ENCODE results near the gene ATP10D. TPM values are rescaled to one million over a fixed set of nuclear protein-coding genes. Genes with fewer than 3 reads are reported as not detected.
"Not testable (repeated sequence)": the region's sequence is repeated elsewhere in the genome, so short reads cannot be mapped to it uniquely, and the experiment has no call there.

The ATP10D gene
- total and polyA plus RNA-seq, 4 donors, result 9.3 to 57.4 (median 41.3) TPM

DNA sequence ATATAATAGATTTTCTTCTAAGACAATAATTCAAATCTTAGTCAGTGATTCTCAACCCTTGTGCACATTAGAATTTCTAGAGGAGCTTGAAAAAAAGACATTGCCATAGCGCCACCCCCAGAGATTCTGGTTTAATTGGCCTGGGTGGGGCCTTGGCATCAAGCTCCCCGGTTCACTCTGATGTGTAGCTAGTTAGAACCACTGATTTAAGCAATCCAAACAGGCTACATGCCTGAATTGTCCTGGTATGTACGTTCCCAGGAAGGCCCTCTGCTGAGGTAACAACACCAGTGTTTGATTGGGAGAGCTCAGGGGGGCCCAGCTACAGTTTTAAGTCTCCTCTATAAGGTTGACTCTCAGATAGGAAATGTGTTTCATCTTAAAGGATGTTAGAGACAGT, 1.3 kb upstream of the ATP10D start:
- H3K4me1 ChIP-seq (ENCODE audit: control insufficient read depth in 1 of 2, insufficient read depth in 2 of 2, low read length in 2 of 2), result peaks cover 0 to 1% of the 10 kb centered on the region in 2 donors
- peak overlapping the region in 1 of 2 donors; percentile 16 for H3K27ac ChIP-seq (ENCODE audit: low read depth in 1 of 2, low read length in 2 of 2)
- intact Hi-C loops (cut with DNase I), result no loop called here
- no peak for DNase-seq
- 71 to 79% methylated on average over 3 of the region's 3 CpGs for WGBS, 2 donors
- H3K36me3 ChIP-seq (ENCODE audit: control insufficient read depth in 1 of 2, insufficient read depth in 2 of 2, low read length in 1 of 2), result no peaks in the 10 kb centered on the region
- H3K9me3 ChIP-seq (ENCODE audit: control insufficient read depth, low read length), result no peaks in the 10 kb centered on the region
- no peaks in the 10 kb centered on the region for H3K27me3 ChIP-seq (ENCODE audit: control insufficient read depth in 1 of 2, insufficient read depth in 2 of 2, low read length in 1 of 2)
- H3K4me3 ChIP-seq (ENCODE audit: low read length in 2 of 2), result no peak overlapping the region
- no peak for ATAC-seq (ENCODE audit: low FRiP score)

DNA sequence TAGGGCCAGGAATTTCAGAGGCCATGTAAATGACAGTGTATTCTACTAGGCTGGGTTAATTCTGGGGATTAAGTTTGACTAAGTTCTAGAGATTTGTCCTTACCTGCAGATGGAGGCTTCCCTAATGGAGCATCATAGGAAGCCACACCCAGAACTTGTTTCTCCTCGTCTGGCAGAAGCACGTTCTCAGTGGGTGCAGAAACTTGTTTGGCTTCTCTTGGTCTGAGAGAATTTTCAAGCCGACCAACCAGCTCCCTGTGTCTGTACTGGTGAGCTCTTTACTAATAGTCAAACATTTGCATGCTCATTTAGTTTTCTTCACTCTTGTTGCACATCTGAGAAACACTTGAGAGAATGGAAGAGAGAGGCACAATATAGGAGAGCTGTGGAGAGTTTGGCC, 907 bp upstream of the ATP10D start:
- peaks cover 0 to 3% of the 10 kb centered on the region in 2 donors for H3K4me1 ChIP-seq (ENCODE audit: control insufficient read depth in 1 of 2, insufficient read depth in 2 of 2, low read length in 2 of 2)
- no peaks in the 10 kb centered on the region for H3K27me3 ChIP-seq (ENCODE audit: control insufficient read depth in 1 of 2, insufficient read depth in 2 of 2, low read length in 1 of 2)
- WGBS, 2 donors, result 55 to 62% methylated on average over 3 of the region's 3 CpGs
- ATAC-seq (ENCODE audit: low FRiP score) (no peak), DNase-seq (no peak)
- intact Hi-C loops (cut with DNase I), result no loop called here
- no peaks in the 10 kb centered on the region for H3K36me3 ChIP-seq (ENCODE audit: control insufficient read depth in 1 of 2, insufficient read depth in 2 of 2, low read length in 1 of 2)
- H3K4me3 ChIP-seq (ENCODE audit: low read length in 2 of 2), result no peak overlapping the region
- no peaks in the 10 kb centered on the region for H3K9me3 ChIP-seq (ENCODE audit: control insufficient read depth, low read length)
- H3K27ac ChIP-seq (ENCODE audit: low read depth in 1 of 2, low read length in 2 of 2), result peak overlapping the region in 1 of 2 donors; percentile 16

DNA sequence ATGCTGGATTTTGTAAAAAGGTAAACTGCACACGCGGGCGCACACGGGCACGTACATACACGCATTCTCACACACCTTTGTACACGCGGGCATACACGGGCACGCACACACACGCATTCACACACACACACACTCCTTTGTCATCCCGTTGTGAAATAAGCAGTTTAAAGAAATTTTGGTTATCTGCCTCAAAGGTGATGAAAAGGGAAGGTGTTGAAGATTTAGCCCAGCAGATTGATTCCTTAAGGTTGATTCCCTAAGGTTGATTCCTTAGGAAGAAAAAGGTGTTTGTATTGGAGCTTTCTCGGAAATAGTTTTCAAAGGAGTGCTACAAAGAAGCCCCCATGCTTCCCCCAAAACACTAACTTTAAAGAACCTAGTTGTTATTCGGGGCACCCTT, 693 bp downstream of the ATP10D start:
- H3K4me1 ChIP-seq (ENCODE audit: control insufficient read depth in 1 of 2, insufficient read depth in 2 of 2, low read length in 2 of 2), result peaks cover 0 to 3% of the 10 kb centered on the region in 2 donors
- no peaks in the 10 kb centered on the region for H3K9me3 ChIP-seq (ENCODE audit: control insufficient read depth, low read length)
- WGBS, 2 donors, result 0 to 1% methylated on average over 14 of the region's 14 CpGs
- no peak for DNase-seq
- no peak for ATAC-seq (ENCODE audit: low FRiP score)
- no peaks in the 10 kb centered on the region for H3K27me3 ChIP-seq (ENCODE audit: control insufficient read depth in 1 of 2, insufficient read depth in 2 of 2, low read length in 1 of 2)
- H3K27ac ChIP-seq (ENCODE audit: low read depth in 1 of 2, low read length in 2 of 2), result peak overlapping the region; percentile 75 to 82
- intact Hi-C loops (cut with DNase I), result loop anchor here (5.0 kb wide), 2 partner anchors 42 to 77 kb away; no protein-coding TSS in a partner anchor
- H3K4me3 ChIP-seq (ENCODE audit: low read length in 2 of 2), result peak overlapping the region; percentile 99 to 100
- no peaks in the 10 kb centered on the region for H3K36me3 ChIP-seq (ENCODE audit: control insufficient read depth in 1 of 2, insufficient read depth in 2 of 2, low read length in 1 of 2)

DNA sequence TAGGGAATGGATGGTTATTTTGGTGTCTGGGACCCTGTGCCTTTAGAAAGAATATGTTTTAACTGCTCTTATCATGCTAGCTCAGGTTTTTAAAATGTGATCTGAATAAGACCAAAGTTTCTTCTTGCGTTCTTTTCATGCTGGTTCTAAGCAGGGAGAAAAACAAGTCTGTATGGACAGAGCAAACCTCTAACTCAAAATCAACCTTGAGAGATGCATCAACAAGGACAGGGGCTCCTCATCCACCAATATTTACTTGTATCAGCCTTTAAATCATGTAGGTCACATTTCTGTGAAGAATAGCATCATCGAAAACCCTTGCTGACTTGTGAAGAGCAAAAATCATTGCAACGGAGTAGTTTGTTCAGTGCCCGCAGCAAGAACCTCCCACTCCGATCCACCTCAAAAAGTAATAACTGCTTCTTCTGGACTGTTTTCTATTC, 1.2 kb downstream of the ATP10D start:
- Histone ChIP-seq H3K27ac (ENCODE audit: low read depth in 1 of 2, low read length in 2 of 2) (peak overlapping the region; percentile 75 to 82), H3K36me3 (ENCODE audit: control insufficient read depth in 1 of 2, insufficient read depth in 2 of 2, low read length in 1 of 2) (no peaks in the 10 kb centered on the region), H3K27me3 (ENCODE audit: control insufficient read depth in 1 of 2, insufficient read depth in 2 of 2, low read length in 1 of 2) (no peaks in the 10 kb centered on the region), H3K9me3 (ENCODE audit: control insufficient read depth, low read length) (no peaks in the 10 kb centered on the region), H3K4me3 (ENCODE audit: low read length in 2 of 2) (peak overlapping the region; percentile 99 to 100), H3K4me1 (ENCODE audit: control insufficient read depth in 1 of 2, insufficient read depth in 2 of 2, low read length in 2 of 2) (peaks cover 0 to 3% of the 10 kb centered on the region in 2 donors)
- 1 to 5% methylated on average over 5 of the region's 5 CpGs for WGBS, 2 donors
- no peak for ATAC-seq (ENCODE audit: low FRiP score)
- intact Hi-C loops (cut with DNase I), result loop anchor here (5.0 kb wide), 2 partner anchors 41 to 76 kb away; no protein-coding TSS in a partner anchor
- DNase-seq, result no peak

DNA sequence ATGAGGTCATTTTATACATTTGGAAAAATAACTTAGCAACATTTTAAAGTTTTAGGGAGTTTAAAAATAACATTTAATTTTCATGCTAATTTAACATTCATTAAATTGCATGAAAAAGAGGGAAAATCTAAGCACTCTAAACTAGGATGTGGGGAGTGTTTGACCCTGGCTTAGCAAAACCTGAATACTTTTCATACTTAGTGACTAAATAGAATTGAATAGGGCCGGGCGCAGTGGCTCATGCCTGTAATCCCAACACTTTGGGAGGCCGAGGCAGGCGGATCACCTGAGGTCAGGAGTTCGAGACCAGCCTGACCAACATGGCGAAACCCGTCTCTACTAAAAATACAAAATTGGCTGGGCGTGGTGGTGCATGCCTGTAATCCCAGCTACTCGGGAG, 1.7 kb downstream of the ATP10D start:
- H3K27me3 ChIP-seq (ENCODE audit: control insufficient read depth in 1 of 2, insufficient read depth in 2 of 2, low read length in 1 of 2); DNase-seq; H3K4me1 ChIP-seq (ENCODE audit: control insufficient read depth in 1 of 2, insufficient read depth in 2 of 2, low read length in 2 of 2); H3K36me3 ChIP-seq (ENCODE audit: control insufficient read depth in 1 of 2, insufficient read depth in 2 of 2, low read length in 1 of 2); ATAC-seq (ENCODE audit: low FRiP score); H3K9me3 ChIP-seq (ENCODE audit: control insufficient read depth, low read length); H3K27ac ChIP-seq (ENCODE audit: low read depth in 1 of 2, low read length in 2 of 2): not testable (repeated sequence)
- 91 to 93% methylated on average over 9 of the region's 9 CpGs for WGBS, 2 donors
- intact Hi-C loops (cut with DNase I), result loop anchor here (5.0 kb wide), 2 partner anchors 41 to 76 kb away; no protein-coding TSS in a partner anchor
- peak overlapping the region; percentile 99 to 100 for H3K4me3 ChIP-seq (ENCODE audit: low read length in 2 of 2)

DNA sequence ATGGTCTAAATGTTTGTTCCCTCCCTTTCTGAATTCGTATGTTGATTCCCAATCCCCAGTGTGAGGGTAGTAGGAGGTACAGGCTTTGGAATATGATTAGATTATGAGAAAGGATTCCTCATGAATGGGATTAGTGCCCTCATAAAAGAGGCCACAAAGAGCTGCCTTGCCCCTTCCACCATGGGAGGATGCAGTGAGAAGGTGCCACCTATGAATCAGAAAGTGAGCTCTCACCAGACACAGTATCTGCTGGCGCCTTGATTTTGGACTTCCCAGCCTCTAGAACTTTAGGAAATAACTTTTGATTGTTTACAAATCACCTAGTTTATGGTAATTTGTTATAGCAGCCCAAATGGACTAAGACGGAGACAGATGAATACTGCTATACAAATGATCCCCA, 3.6 kb downstream of the ATP10D start:
- H3K36me3 ChIP-seq (ENCODE audit: control insufficient read depth in 1 of 2, insufficient read depth in 2 of 2, low read length in 1 of 2), result no peaks in the 10 kb centered on the region
- no peak for ATAC-seq (ENCODE audit: low FRiP score)
- no peak overlapping the region for H3K4me3 ChIP-seq (ENCODE audit: low read length in 2 of 2)
- H3K4me1 ChIP-seq (ENCODE audit: control insufficient read depth in 1 of 2, insufficient read depth in 2 of 2, low read length in 2 of 2), result peaks cover 0 to 5% of the 10 kb centered on the region in 2 donors
- no peak for DNase-seq
- 50 to 51% methylated on average over 3 of the region's 3 CpGs for WGBS, 2 donors
- H3K27me3 ChIP-seq (ENCODE audit: control insufficient read depth in 1 of 2, insufficient read depth in 2 of 2, low read length in 1 of 2), result no peaks in the 10 kb centered on the region
- no peak overlapping the region for H3K27ac ChIP-seq (ENCODE audit: low read depth in 1 of 2, low read length in 2 of 2)
- intact Hi-C loops (cut with DNase I), result loop anchor here (5.0 kb wide), 2 partner anchors 39 to 74 kb away; no protein-coding TSS in a partner anchor
- no peaks in the 10 kb centered on the region for H3K9me3 ChIP-seq (ENCODE audit: control insufficient read depth, low read length)

DNA sequence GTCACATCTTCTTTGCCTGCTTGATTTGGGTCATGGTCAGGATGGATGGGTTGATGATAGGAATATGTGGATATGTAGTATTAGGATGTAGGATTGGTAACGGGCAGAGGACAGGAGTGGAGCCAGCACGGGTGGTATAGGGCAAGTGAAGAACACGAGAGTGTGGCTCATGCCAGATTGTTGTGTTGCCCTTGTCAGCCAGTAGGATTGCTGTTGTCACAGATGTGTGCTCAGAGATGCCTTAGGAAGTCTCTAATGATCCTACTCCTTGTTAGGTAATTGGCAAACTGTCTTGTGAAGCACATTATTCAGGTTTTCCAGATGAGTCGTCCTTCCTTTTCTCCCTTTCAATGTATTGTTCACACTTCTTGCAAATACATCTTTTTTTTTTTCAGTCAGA, 5.5 kb downstream of the ATP10D start:
- Histone ChIP-seq H3K36me3 (ENCODE audit: control insufficient read depth in 1 of 2, insufficient read depth in 2 of 2, low read length in 1 of 2) (no peaks in the 10 kb centered on the region), H3K27ac (ENCODE audit: low read depth in 1 of 2, low read length in 2 of 2) (no peak overlapping the region), H3K27me3 (ENCODE audit: control insufficient read depth in 1 of 2, insufficient read depth in 2 of 2, low read length in 1 of 2) (no peaks in the 10 kb centered on the region), H3K4me1 (ENCODE audit: control insufficient read depth in 1 of 2, insufficient read depth in 2 of 2, low read length in 2 of 2) (peaks cover 0 to 5% of the 10 kb centered on the region in 2 donors), H3K4me3 (ENCODE audit: low read length in 2 of 2) (no peak overlapping the region), H3K9me3 (ENCODE audit: control insufficient read depth, low read length) (no peaks in the 10 kb centered on the region)
- WGBS, 2 donors, result 72% methylated on average over 4 of the region's 4 CpGs
- ATAC-seq (ENCODE audit: low FRiP score), result peak; percentile 26
- intact Hi-C loops (cut with DNase I), result loop anchor here in 1 of 2 donors (5.0 kb wide), 1 partner anchor 72 kb away; no protein-coding TSS in a partner anchor
- DNase-seq, result no peak

DNA sequence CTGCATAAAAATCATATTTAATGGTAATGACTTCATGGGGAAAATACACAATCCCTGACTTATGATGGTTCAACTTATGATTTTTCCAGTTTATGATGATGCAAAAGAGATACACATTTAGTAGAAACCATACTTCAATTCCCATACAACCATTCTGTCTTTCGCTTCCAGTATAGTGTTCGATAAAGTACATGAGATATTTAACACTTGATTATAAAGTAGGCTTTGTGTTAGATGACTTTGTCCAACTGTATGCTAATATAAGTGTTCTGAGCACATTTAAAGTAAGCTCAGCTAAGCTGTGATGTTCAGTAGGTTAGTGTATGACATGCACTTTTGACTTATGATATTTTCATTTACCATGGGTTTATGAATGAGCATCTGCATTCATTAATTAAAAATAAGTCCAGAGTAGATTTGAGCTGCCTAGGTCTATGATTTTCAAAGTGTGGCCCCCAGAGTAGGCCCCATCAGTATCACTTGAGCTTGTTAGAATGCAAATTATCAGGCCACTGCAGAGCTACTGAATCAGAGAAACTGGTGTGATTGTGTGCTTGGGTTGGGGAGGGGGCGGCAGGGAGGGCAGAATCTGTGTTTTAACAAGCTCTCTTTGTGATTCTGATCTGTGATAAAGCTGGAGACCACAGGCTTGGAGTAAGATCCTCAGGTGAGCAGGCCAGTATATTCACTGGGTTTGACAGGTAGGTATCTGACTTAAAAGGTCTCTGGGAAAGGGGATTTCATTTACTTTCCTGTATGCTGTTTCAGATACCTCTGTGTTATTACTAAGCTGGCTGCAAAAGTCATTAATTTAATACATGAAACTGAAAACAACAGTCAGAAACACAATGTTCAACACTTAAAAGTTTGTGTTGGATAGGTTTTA, 8.4 kb downstream of the ATP10D start:
- DNase-seq (no peak), ATAC-seq (ENCODE audit: low FRiP score) (no peak)
- H3K27me3 ChIP-seq (ENCODE audit: control insufficient read depth in 1 of 2, insufficient read depth in 2 of 2, low read length in 1 of 2), result no peaks in the 10 kb centered on the region
- intact Hi-C loops (cut with DNase I), result loop anchor here in 1 of 2 donors (5.0 kb wide), 1 partner anchor 69 kb away; no protein-coding TSS in a partner anchor
- WGBS, 2 donors, result 65 to 67% methylated on average over 3 of the region's 3 CpGs
- no peaks in the 10 kb centered on the region for H3K36me3 ChIP-seq (ENCODE audit: control insufficient read depth in 1 of 2, insufficient read depth in 2 of 2, low read length in 1 of 2)
- H3K4me1 ChIP-seq (ENCODE audit: control insufficient read depth in 1 of 2, insufficient read depth in 2 of 2, low read length in 2 of 2), result peaks cover 5 to 6% of the 10 kb centered on the region in 2 donors
- H3K4me3 ChIP-seq (ENCODE audit: low read length in 2 of 2), result no peak overlapping the region
- H3K9me3 ChIP-seq (ENCODE audit: control insufficient read depth, low read length), result no peaks in the 10 kb centered on the region
- peak overlapping the region; percentile 15 to 56 for H3K27ac ChIP-seq (ENCODE audit: low read depth in 1 of 2, low read length in 2 of 2)
